ENCODE data around the gene MAGEA11.

DNA sequence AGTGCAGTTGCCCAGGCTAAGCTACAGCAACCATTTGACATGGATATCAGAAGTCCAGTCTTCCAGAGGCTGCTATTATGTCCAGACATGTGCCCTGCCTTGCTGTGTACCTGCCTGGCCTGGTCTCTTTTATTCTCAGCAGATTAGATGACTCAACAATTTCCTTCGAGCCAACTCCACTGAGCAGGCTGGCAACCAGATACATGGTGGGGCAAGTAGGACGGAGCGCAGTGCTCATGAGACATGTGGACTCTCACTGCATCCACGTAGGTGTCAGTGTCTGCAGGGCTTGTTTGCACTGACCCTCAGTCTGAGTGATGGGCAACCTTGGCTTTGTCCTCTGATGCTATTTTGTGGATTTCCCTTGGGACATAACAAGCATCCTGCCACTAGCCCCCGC lies 7.2 kb upstream of the MAGEA11 start:
- TF ChIP-seq, protein P1, sequence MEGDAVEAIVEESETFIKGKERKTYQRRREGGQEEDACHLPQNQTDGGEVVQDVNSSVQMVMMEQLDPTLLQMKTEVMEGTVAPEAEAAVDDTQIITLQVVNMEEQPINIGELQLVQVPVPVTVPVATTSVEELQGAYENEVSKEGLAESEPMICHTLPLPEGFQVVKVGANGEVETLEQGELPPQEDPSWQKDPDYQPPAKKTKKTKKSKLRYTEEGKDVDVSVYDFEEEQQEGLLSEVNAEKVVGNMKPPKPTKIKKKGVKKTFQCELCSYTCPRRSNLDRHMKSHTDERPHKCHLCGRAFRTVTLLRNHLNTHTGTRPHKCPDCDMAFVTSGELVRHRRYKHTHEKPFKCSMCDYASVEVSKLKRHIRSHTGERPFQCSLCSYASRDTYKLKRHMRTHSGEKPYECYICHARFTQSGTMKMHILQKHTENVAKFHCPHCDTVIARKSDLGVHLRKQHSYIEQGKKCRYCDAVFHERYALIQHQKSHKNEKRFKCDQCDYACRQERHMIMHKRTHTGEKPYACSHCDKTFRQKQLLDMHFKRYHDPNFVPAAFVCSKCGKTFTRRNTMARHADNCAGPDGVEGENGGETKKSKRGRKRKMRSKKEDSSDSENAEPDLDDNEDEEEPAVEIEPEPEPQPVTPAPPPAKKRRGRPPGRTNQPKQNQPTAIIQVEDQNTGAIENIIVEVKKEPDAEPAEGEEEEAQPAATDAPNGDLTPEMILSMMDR (IDR thresholded peaks at IDR 0.05): no peak
- TF ChIP-seq POLR2A (IDR thresholded peaks at IDR 0.05): no peak
